SH-SY5Y (cell line): Measurements from ENCODE around the gene RIN1.

Experiments
- GATA2 ChIP-seq: IDR thresholded peaks from 2 replicates; pipeline ENCODE4 v1.6.1; 2011; ENCODE audit warnings: mild to moderate bottlenecking, low read depth, low read length
- GATA3 ChIP-seq: IDR thresholded peaks from 2 replicates; pipeline ENCODE4 v1.6.1; 2011; ENCODE audit warnings: low read depth, mild to moderate bottlenecking, low read length, moderate library complexity

DNA sequence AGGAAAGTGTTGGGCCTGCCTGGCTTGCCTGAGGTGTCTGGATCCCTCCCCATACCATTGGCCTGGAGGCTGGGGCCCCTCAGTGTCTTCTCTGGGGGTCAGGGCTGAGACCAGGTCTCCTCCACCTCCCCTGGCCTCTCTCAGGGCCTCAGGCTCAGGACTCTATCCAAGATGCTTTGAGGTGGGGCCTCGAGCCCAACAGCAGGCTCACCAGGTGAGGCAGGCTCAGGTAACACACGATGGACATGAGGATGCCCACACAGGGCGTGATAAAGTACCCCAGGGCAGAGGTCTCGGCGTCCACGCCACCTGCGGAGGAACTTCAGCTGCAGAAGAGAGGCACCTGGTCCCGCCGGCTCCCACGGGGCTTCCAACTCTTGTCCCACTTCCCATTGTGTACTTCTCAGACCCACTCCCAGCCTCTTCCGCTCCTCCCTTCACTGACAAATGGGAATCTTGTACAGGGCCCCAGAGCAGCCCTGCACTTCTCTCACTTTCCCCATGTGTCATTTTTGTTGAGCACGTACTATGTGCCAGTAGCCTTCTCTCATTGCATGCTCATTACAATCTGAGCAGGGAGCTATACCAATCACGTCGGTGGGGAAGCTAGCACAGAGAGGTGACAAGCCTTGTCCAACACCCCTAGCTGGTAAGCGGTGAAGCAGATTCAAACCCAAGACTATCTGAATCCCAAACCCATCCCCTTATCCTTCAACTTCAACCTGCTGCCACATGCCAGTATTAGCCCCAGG, 31.5 kb upstream of the RIN1 start:
- no peak for TF ChIP-seq GATA2
- TF ChIP-seq GATA3, result no peak
